ENCODE measurements around the gene SLC13A3. TPM values are rescaled to one million over a fixed set of nuclear protein-coding genes. Genes with fewer than 3 reads are reported as not detected.

SLC13A3 gene
- total RNA-seq, 1 donor from 2014 or later = 0.92 TPM

GRCh38 chr20:46649965-46650542 lies 1.2 kb downstream of the SLC13A3 start:
- ATAC-seq = no peak

- no peak for ATAC-seq
Observed at GRCh38 chr20:46649650-46649949, 1.7 kb downstream of the SLC13A3 start.

- no peak for ATAC-seq
Observed at GRCh38 chr20:46648903-46649649, 2.2 kb downstream of the SLC13A3 start.

DNA sequence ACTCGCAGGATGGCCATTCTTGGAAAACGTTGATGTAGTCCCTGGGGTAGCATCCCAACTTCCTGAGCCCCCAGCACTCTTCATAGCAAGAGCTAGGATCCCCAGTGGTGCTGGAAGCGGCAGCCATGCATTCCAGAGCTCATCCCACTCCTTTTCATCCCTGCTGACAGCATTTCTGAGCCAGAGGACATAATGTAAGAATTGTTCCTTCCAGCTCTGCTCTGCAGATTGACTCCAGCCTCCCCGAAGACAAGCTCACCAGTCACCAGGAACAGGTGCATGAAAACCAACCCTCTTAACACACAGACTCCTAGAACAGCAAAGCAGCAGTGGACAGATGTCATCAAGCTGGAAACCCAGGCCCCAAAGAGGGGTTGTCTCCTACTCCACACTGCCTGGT lies 3.8 kb downstream of the SLC13A3 start:
- ATAC-seq = no peak

- no peak for ATAC-seq
Observed at GRCh38 chr20:46646659-46647380, 4.4 kb downstream of the SLC13A3 start.

DNA sequence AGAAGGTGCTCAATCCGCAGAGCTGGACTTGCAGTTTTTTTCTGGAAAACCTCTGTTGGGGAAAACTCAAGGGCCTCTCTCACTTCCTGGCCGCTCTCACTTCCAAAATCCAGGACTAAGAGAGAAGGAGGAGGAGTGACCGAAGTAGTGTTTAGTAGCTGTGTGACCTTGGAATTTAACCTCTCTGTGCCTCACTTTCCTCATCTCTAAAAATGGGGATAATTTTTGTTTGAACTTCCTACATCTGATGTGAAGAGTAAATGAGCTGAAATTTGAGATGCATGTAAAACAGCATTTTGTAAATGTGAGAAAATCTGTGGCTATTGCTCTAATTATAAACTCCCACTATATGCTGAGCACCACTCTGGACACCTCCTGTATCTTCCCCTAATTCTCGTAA lies 5.1 kb downstream of the SLC13A3 start:
- ATAC-seq = no peak

DNA sequence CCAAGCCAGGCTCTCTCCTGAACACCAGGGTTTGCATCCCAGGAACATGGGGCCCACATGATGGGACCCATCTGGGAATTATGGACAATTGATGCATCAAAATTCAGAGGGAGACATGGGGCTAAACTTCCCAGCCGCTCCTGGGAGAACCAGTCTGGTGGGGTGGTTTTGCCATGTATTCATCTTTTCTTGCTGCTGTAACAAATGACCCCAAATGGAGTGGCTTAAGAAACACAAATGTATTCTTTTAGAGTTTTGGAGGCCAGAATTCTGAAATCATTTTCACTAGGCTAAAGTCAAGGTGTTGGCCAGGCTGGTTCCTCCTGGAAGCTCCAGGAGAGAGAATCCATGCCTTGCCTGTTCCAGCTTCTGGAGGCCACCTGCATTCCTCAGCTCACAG lies 6.5 kb downstream of the SLC13A3 start:
- ATAC-seq = no peak

DNA sequence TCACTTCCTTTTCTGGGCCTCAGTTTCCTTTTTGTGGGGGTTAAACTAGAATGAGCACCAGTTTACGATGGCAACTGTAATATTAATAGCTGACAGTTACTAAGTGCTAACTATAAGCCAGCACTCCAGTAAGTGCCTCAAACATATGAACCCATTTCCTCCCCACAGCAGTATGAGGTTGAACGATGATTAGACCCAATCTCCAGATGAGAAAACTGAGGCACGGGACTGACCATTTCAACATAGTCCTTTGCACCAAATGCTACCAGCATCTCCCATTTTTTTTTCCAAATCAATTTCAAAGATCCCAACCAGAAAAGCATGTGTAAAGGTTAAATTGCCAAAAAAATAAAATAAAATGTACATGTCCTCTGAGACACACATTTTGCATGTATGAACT lies 7.1 kb downstream of the SLC13A3 start:
- ATAC-seq = no peak

- ATAC-seq = no peak
Observed at GRCh38 chr20:46642969-46643343, 8.3 kb downstream of the SLC13A3 start.

DNA sequence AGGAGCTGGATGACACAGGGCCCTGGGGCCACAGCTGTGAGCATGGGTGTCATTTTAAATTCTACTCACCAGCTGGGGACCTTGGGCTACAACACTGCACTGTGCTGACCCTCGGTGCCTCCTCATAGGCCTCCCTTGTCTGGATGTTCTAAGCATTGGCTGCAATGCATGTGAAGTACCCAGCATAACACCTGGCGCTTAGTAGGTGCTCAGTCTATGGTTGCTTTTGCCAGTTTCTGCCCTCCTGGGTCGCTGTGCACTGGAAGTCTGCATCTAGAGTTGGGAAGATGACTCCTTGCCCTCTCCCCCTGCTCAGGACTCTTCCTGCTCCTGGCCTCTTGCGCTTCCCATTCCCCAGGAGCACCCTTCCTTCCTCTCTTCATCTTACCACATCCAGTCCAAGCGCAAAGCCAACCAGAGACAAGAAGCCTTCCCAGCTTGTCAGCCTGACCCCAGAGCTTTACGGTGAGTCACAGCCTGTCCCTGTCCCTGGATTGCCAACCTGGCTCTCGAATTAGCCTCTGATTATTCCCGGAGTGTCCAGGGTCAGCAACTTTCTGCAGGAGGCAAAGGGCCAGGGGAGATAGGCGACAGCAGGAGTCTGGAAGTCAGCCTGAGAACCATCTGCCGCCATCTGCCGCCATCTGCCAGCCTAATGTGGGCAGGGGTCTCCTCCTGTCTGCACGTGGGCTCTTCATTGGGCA lies 8.8 kb downstream of the SLC13A3 start:
- ATAC-seq = no peak

GRCh38 chr20:46641424-46641823 lies 9.8 kb downstream of the SLC13A3 start:
- ATAC-seq = no peak

- no peak for ATAC-seq
Observed at GRCh38 chr20:46640536-46641311, 10.5 kb downstream of the SLC13A3 start.

GRCh38 chr20:46640044-46640443 lies 11.2 kb downstream of the SLC13A3 start:
- ATAC-seq = no peak

GRCh38 chr20:46639587-46639986 lies 11.7 kb downstream of the SLC13A3 start:
- no peak for ATAC-seq

DNA sequence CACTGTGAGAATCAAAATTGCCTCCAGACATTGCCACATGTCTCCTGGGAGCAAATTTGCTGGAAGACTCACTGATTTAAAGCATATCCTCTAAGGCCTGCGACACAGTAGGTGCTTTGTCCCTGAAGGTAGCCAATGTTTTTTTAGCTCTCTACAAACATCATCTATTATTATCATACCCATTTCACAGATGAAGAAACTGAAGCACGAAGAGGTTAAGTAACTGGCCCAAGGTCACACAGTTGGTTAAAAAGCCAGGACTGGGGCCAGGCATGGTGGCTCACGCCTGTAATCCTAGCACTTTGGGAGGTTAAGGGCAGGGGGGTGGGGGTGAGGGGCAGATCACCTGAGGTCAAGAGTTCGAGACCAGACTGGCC lies 12.4 kb downstream of the SLC13A3 start:
- ATAC-seq = no peak

GRCh38 chr20:46638134-46638897 lies 12.9 kb downstream of the SLC13A3 start:
- no peak for ATAC-seq

GRCh38 chr20:46637427-46638133 lies 13.7 kb downstream of the SLC13A3 start:
- no peak for ATAC-seq

GRCh38 chr20:46637020-46637419 lies 14.2 kb downstream of the SLC13A3 start:
- no peak for ATAC-seq

DNA sequence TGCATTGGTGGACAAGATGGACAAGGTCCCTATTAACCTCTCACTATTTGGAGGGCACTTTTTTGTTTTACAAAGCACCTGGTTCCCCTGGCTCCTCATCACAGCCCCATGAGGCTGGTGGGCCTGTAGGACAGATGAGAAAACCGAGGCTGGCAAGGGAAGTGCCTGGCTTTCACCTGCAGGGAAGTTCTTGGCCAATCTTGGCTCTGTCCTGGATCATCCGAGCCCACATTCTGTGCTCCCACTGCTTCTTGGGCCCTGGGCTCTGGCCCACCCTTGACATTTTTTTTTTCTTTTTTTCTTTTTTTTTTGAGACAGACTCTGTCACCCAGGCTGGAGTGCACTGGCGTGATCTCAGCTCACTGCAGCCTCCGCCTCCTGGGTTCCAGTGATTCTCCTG lies 14.7 kb downstream of the SLC13A3 start:
- no peak for ATAC-seq

GRCh38 chr20:46635514-46636136 lies 15.6 kb downstream of the SLC13A3 start:
- ATAC-seq = peak; percentile 17

- ATAC-seq = no peak
Observed at GRCh38 chr20:46634528-46634927, 16.7 kb downstream of the SLC13A3 start.

All from esophagus mucosa (tissue), 1 donor.